Loucy (cell line): ENCODE measurements around the gene ADIG.

Source experiments
- CTCF ChIP-seq: fragments of 200-600 bp; sonication (generic); conservative IDR thresholded peaks from 2 replicates; pipeline ENCODE4 v1.5.1; 2014; ENCODE audit warnings: mild to moderate bottlenecking, antibody characterized with exemption, low read length
- EZH2phosphoT487 ChIP-seq: fragments of 200-600 bp; IDR thresholded peaks from 2 replicates; pipeline ENCODE4 v1.6.1; 2018; ENCODE audit warnings: antibody characterized with exemption, mild to moderate bottlenecking, moderate library complexity, borderline replicate concordance

GRCh38 chr20:38615283-38615682, 34.3 kb downstream of the ADIG start:
- no peak for TF ChIP-seq CTCF
- no peak for TF ChIP-seq EZH2phosphoT487
